Activated CD8-positive, alpha-beta T cell treated with anti-CD3 and anti-CD28 coated beads for 36 hours (primary cell): Measurements from ENCODE around the gene SH3D19. TPM values are rescaled to one million over a fixed set of nuclear protein-coding genes. Genes with fewer than 3 reads are reported as not detected.

Experiments used
- ATAC-seq: fragments of 200-7000 bp; cut with Tn5 transposase; one replicate; pipeline ENCODE4 v1.10.0; 2021; ENCODE audit warnings: mild to moderate bottlenecking, moderate library complexity
- CTCF ChIA-PET: fragments of 350-600 bp; sonication (Branson Sonifier 250); formaldehyde crosslinking; loops from one replicate; lab custom pipeline; 2021; ENCODE audit warnings: antibody characterized with exemption; lab: Charles Lee
- POLR2A ChIA-PET: fragments of 350-600 bp; sonication (Branson Sonifier 250); formaldehyde crosslinking; loops from one replicate; lab custom pipeline; 2021; ENCODE audit warnings: antibody characterized with exemption; lab: Charles Lee
- DNase-seq: peaks from one replicate; pipeline ENCODE4 v3.0.0-alpha.2; 2020
- H3K27ac Mint-ChIP-seq: one replicate; pipeline ENCODE4 v1.8.0; 2021; ENCODE audit warnings: mild to moderate bottlenecking, mixed read lengths
- H3K27me3 Mint-ChIP-seq: one replicate; pipeline ENCODE4 v1.8.0; 2021; ENCODE audit warnings: mixed read lengths
- H3K36me3 Mint-ChIP-seq: one replicate; pipeline ENCODE4 v1.8.0; 2021; ENCODE audit warnings: low read depth, mixed read lengths
- H3K4me1 Mint-ChIP-seq: one replicate; pipeline ENCODE4 v1.8.0; 2021; ENCODE audit warnings: low read depth, mixed read lengths
- H3K4me3 Mint-ChIP-seq: one replicate; pipeline ENCODE4 v1.8.0; 2021; ENCODE audit warnings: mild to moderate bottlenecking, moderate library complexity, mixed read lengths
- H3K9me3 Mint-ChIP-seq: one replicate; pipeline ENCODE4 v1.8.0; 2021; ENCODE audit warnings: mixed read lengths
- CTCF ChIP-seq: fragments of 200-600 bp; IDR thresholded peaks from one replicate; pipeline ENCODE4 v1.8.0; 2022; ENCODE audit warnings: antibody characterized with exemption, mild to moderate bottlenecking
- intact Hi-C: fragments of 100-400 bp; cut with micrococcal nuclease; formaldehyde crosslinking; loops from one replicate; pipeline ENCODE4 v1.10.0; 2022
- total RNA-seq, 2 experiments: library from RNA; stranded (reverse); gene quantifications; one replicate each; pipeline ENCODE4 v1.2.3, GENCODE V29; 2021

The SH3D19 gene
- total RNA-seq, 2 experiments from 2014 or later, result not detected

GRCh38 chr4:151165205-151166000, 160.0 kb downstream of the SH3D19 start:
- intact Hi-C loops, result no loop called here
- POLR2A ChIA-PET, result no interaction called here

GRCh38 chr4:151163855-151164254, 161.6 kb downstream of the SH3D19 start:
- intact Hi-C loops, result no loop called here
- DNase-seq, result no peak
- no peak for TF ChIP-seq CTCF
- Mint-ChIP-seq H3K4me1 (no peaks in the 10 kb centered on the region), H3K9me3 (no peaks in the 10 kb centered on the region), H3K4me3 (no peak overlapping the region), H3K36me3 (no peaks in the 10 kb centered on the region), H3K27me3 (peaks cover 26% of the 10 kb centered on the region), H3K27ac (no peak overlapping the region)
- ATAC-seq, result no peak
- ChIA-PET POLR2A (interaction anchor here (0.6 kb wide), 1 partner anchor 421 kb away, joined by 4 read pairs; no protein-coding TSS in a partner anchor), CTCF (no interaction called here)

More at GRCh38 chr4:151165205-151166000, 160.0 kb downstream of the SH3D19 start:
- Mint-ChIP-seq H3K27ac (no peak overlapping the region), H3K4me1 (no peaks in the 10 kb centered on the region), H3K9me3 (no peaks in the 10 kb centered on the region), H3K36me3 (no peaks in the 10 kb centered on the region), H3K27me3 (peaks cover 26% of the 10 kb centered on the region), H3K4me3 (no peak overlapping the region)
- no peak for TF ChIP-seq CTCF
- DNase-seq (no peak), ATAC-seq (no peak)
- CTCF ChIA-PET, result interaction anchor here (0.9 to 1.0 kb wide), 3 partner anchors 8 to 636 kb away, joined by 3 read pairs; no protein-coding TSS in a partner anchor

GRCh38 chr4:151158979-151159378, 166.4 kb downstream of the SH3D19 start:
- no peak for TF ChIP-seq CTCF
- DNase-seq, result no peak
- H3K9me3 Mint-ChIP-seq, result peaks cover 2% of the 10 kb centered on the region
- H3K4me3 Mint-ChIP-seq, result no peak overlapping the region
- CTCF ChIA-PET, result interaction anchor here (1.2 kb wide), 1 partner anchor 42 kb away, joined by 3 read pairs; no protein-coding TSS in a partner anchor
- H3K36me3 Mint-ChIP-seq, result no peaks in the 10 kb centered on the region
- H3K4me1 Mint-ChIP-seq, result no peaks in the 10 kb centered on the region
- intact Hi-C loops, result no loop called here
- POLR2A ChIA-PET, result no interaction called here
- ATAC-seq, result no peak
- peaks cover 17% of the 10 kb centered on the region for H3K27me3 Mint-ChIP-seq
- no peak overlapping the region for H3K27ac Mint-ChIP-seq

GRCh38 chr4:151157543-151157942, 167.9 kb downstream of the SH3D19 start:
- Mint-ChIP-seq H3K36me3 (no peaks in the 10 kb centered on the region), H3K9me3 (peaks cover 2% of the 10 kb centered on the region), H3K4me3 (no peak overlapping the region), H3K27me3 (peaks cover 16% of the 10 kb centered on the region), H3K27ac (no peak overlapping the region), H3K4me1 (no peaks in the 10 kb centered on the region)
- CTCF ChIA-PET, result no interaction called here
- no peak for TF ChIP-seq CTCF
- intact Hi-C loops, result no loop called here
- DNase-seq (no peak), ATAC-seq (no peak)
- POLR2A ChIA-PET, result interaction anchor here (0.6 kb wide), 1 partner anchor 559 kb away, joined by 3 read pairs; no protein-coding TSS in a partner anchor

GRCh38 chr4:151153585-151153984, 171.8 kb downstream of the SH3D19 start:
- H3K27me3 Mint-ChIP-seq, result peaks cover 7% of the 10 kb centered on the region
- H3K4me1 Mint-ChIP-seq, result no peaks in the 10 kb centered on the region
- TF ChIP-seq CTCF, result no peak
- H3K9me3 Mint-ChIP-seq, result peaks cover 2% of the 10 kb centered on the region
- POLR2A ChIA-PET, result no interaction called here
- no peaks in the 10 kb centered on the region for H3K36me3 Mint-ChIP-seq
- H3K4me3 Mint-ChIP-seq, result no peak overlapping the region
- DNase-seq (no peak), ATAC-seq (no peak)
- CTCF ChIA-PET, result no interaction called here
- H3K27ac Mint-ChIP-seq, result no peak overlapping the region
- intact Hi-C loops, result no loop called here
